Effector memory CD8-positive, alpha-beta T cell (primary cell): Measurements from ENCODE around the gene DNPH1.

Source experiments
- ATAC-seq: fragments of 150-1000 bp; cut with Tn5 transposase; replicated peaks from 2 replicates; pipeline ENCODE4 v1.10.0; 2021; ENCODE audit warnings: mild to moderate bottlenecking, moderate library complexity
- DNase-seq, 3 experiments: peaks; one replicate each; pipeline ENCODE4 v3.0.0; 2021
- H3K27ac Mint-ChIP-seq, 2 donors: one replicate each; pipeline ENCODE4 v1.8.0; 2022; ENCODE audit warnings: mild to moderate bottlenecking in 2 of 2, mixed read lengths in 2 of 2, moderate library complexity in 2 of 2
- H3K27me3 Mint-ChIP-seq, 2 donors: one replicate each; pipeline ENCODE4 v1.8.0; 2022; ENCODE audit warnings: mixed read lengths in 2 of 2
- H3K36me3 Mint-ChIP-seq: one replicate; pipeline ENCODE4 v1.8.0; 2022; ENCODE audit warnings: mild to moderate bottlenecking, moderate library complexity, mixed read lengths; ENCODE audit not compliant: insufficient read depth
- H3K4me1 Mint-ChIP-seq, 2 donors: one replicate each; pipeline ENCODE4 v1.8.0; 2022; ENCODE audit warnings: low read depth in 2 of 2, mixed read lengths in 2 of 2
- H3K4me3 Mint-ChIP-seq, 2 donors: one replicate each; pipeline ENCODE4 v1.8.0; 2022; ENCODE audit warnings: mild to moderate bottlenecking in 2 of 2, mixed read lengths in 2 of 2, moderate library complexity in 2 of 2
- H3K9me3 Mint-ChIP-seq, 2 donors: one replicate each; pipeline ENCODE4 v1.8.0; 2022; ENCODE audit warnings: mixed read lengths in 2 of 2

Gene DNPH1

DNA sequence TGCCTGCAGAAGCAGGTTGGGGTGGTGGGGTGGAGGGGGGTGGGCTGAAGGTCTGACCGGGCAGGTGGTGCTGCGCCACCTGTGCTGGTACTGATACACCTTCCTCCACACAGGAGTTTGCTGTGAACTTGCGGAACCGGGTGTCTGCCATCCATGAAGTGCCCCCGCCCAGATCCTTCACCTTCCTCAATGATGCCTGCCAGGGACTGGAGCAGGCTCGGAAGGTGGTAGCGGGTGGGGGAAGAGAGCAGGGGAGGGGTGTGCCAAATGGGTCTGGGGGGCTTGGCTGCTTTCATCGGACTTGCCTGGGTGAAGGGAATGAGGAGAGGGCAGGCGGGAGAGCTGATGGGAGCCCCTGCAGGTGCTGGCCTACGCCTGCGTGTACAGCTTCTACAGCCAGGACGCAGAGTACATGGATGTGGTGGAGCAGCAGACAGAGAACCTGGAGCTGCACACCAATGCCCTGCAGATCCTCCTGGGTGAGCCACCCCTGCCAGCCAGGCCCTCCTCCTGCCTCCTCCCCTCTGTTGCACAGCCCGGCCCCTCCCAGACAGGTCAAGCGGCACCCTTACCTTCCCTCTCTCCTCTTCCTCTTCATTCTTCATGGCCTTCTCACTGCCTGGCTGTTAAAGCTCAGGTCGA is 6.7 kb downstream of the DNPH1 start:
- Mint-ChIP-seq H3K9me3 (no peaks in the 10 kb centered on the region), H3K4me1 (peaks cover 15 to 23% of the 10 kb centered on the region in 2 donors), H3K27me3 (no peaks in the 10 kb centered on the region), H3K36me3 (peaks cover 31% of the 10 kb centered on the region), H3K4me3 (peak overlapping the region in 1 of 2 donors; percentile 3), H3K27ac (peak overlapping the region; percentile 97 to 99)
- no peak for DNase-seq
- ATAC-seq, result no peak

- ATAC-seq, result no peak
- H3K27me3 Mint-ChIP-seq, result no peaks in the 10 kb centered on the region
- DNase-seq, result no peak
- peaks cover 18 to 21% of the 10 kb centered on the region in 2 donors for H3K4me1 Mint-ChIP-seq
- H3K9me3 Mint-ChIP-seq, result no peaks in the 10 kb centered on the region
- H3K36me3 Mint-ChIP-seq, result peaks cover 24% of the 10 kb centered on the region
- H3K4me3 Mint-ChIP-seq, result no peak overlapping the region
- peak overlapping the region; percentile 97 to 99 for H3K27ac Mint-ChIP-seq
These were observed 8.0 kb downstream of the DNPH1 start for GRCh38 chr6:43221046-43221972.

DNA sequence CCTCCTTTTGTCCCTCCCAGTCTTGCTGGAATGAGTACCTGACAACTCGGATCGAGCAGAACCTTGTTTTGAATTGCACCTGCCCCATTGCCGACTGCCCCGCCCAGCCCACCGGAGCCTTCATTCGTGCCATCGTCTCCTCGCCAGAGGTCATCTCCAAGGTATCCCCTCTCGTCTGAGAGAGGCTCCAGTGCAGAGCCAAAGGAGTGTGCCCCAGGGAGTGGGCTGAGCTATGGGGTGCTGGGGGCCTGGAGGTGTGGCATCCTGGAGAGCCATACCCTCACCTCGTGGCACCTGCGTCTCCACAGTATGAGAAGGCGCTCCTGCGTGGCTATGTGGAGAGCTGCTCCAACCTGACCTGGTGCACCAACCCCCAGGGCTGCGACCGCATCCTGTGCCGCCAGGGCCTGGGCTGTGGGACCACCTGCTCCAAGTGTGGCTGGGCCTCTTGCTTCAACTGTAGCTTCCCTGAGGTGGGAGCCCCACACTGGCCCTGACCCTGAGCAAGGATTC is 8.8 kb downstream of the DNPH1 start:
- H3K9me3 Mint-ChIP-seq, result no peaks in the 10 kb centered on the region
- no peak overlapping the region for H3K4me3 Mint-ChIP-seq
- no peak for DNase-seq
- ATAC-seq, result no peak
- H3K4me1 Mint-ChIP-seq, result peaks cover 18 to 20% of the 10 kb centered on the region in 2 donors
- peaks cover 21% of the 10 kb centered on the region for H3K36me3 Mint-ChIP-seq
- H3K27me3 Mint-ChIP-seq, result no peaks in the 10 kb centered on the region
- peak overlapping the region; percentile 97 to 99 for H3K27ac Mint-ChIP-seq

- no peaks in the 10 kb centered on the region for H3K9me3 Mint-ChIP-seq
- ATAC-seq (no peak), DNase-seq (no peak)
- H3K27me3 Mint-ChIP-seq, result no peaks in the 10 kb centered on the region
- H3K36me3 Mint-ChIP-seq, result peaks cover 26% of the 10 kb centered on the region
- H3K4me3 Mint-ChIP-seq, result no peak overlapping the region
- peak overlapping the region; percentile 8 to 35 for H3K27ac Mint-ChIP-seq
- H3K4me1 Mint-ChIP-seq, result peaks cover 15 to 16% of the 10 kb centered on the region in 2 donors
These were observed 9.5 kb downstream of the DNPH1 start for GRCh38 chr6:43219814-43220213.

- Mint-ChIP-seq H3K27ac (peak overlapping the region; percentile 20 to 35), H3K9me3 (no peaks in the 10 kb centered on the region), H3K27me3 (no peaks in the 10 kb centered on the region), H3K36me3 (peaks cover 21% of the 10 kb centered on the region), H3K4me1 (peaks cover 9 to 10% of the 10 kb centered on the region in 2 donors), H3K4me3 (no peak overlapping the region)
- DNase-seq (no peak), ATAC-seq (no peak)
These were observed 10.2 kb downstream of the DNPH1 start for GRCh38 chr6:43219119-43219518.

- peaks cover 4 to 6% of the 10 kb centered on the region in 2 donors for H3K4me1 Mint-ChIP-seq
- no peaks in the 10 kb centered on the region for H3K9me3 Mint-ChIP-seq
- H3K27me3 Mint-ChIP-seq, result no peaks in the 10 kb centered on the region
- DNase-seq (no peak), ATAC-seq (no peak)
- peaks cover 11% of the 10 kb centered on the region for H3K36me3 Mint-ChIP-seq
- H3K4me3 Mint-ChIP-seq, result no peak overlapping the region
- H3K27ac Mint-ChIP-seq, result no peak overlapping the region
These were observed 11.9 kb downstream of the DNPH1 start for GRCh38 chr6:43217351-43217750.

DNA sequence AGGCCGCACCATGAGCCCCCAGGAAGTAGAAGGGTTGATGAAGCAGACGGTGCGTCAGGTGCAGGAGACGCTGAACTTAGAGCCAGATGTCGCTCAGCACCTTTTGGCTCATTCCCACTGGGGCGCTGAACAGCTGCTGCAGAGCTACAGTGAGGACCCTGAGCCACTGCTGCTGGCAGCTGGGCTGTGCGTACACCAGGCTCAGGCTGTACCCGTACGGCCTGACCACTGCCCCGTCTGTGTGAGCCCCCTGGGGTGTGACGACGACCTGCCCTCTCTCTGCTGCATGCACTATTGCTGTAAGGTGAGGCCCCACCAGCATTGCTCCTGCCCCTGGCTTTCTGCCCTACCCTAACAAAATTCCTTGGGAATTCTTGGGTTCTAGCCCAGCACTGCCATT is 13.1 kb downstream of the DNPH1 start:
- H3K27ac Mint-ChIP-seq, result no peak overlapping the region

GRCh38 chr6:43215066-43215465 is 14.2 kb downstream of the DNPH1 start:
- Mint-ChIP-seq H3K9me3 (no peaks in the 10 kb centered on the region), H3K4me3 (no peak overlapping the region), H3K27me3 (no peaks in the 10 kb centered on the region), H3K36me3 (peaks cover 8% of the 10 kb centered on the region), H3K27ac (no peak overlapping the region), H3K4me1 (peaks cover 0 to 4% of the 10 kb centered on the region in 2 donors)
- ATAC-seq, result no peak
- no peak for DNase-seq

More for the DNA sequence above, 13.1 kb downstream of the DNPH1 start:
- no peaks in the 10 kb centered on the region for H3K9me3 Mint-ChIP-seq
- H3K4me3 Mint-ChIP-seq, result no peak overlapping the region
- H3K27me3 Mint-ChIP-seq, result no peaks in the 10 kb centered on the region
- peaks cover 0 to 4% of the 10 kb centered on the region in 2 donors for H3K4me1 Mint-ChIP-seq
- DNase-seq (no peak), ATAC-seq (no peak)
- peaks cover 8% of the 10 kb centered on the region for H3K36me3 Mint-ChIP-seq

- Mint-ChIP-seq H3K4me1 (peaks cover 0 to 4% of the 10 kb centered on the region in 2 donors), H3K27ac (no peak overlapping the region), H3K4me3 (no peak overlapping the region), H3K27me3 (no peaks in the 10 kb centered on the region), H3K9me3 (no peaks in the 10 kb centered on the region), H3K36me3 (peaks cover 8% of the 10 kb centered on the region)
- ATAC-seq (no peak), DNase-seq (no peak)
These were observed 15.8 kb downstream of the DNPH1 start for GRCh38 chr6:43213431-43213830.

DNA sequence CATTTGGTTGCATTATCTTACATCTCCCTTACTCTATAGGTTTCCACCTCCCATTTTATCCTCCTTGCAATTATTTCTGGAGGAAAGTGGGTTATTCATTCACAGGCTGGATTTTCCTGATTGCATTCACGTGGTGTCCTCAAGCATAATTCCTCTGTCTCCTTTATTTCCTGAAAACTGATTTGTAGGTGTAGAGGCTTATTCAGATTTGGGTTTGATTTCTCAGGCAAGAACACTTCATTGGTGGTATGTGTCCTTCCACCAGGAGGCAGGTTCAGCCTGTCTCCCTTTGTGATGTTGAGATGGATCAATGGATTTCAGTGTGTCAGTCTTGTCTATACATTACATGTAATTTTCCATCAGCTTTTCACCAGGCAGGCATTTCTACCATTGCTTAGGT is 17.3 kb downstream of the DNPH1 start:
- ATAC-seq (no peak), DNase-seq (no peak)
- Mint-ChIP-seq H3K27me3 (no peaks in the 10 kb centered on the region), H3K4me1 (peaks cover 0 to 4% of the 10 kb centered on the region in 2 donors), H3K36me3 (peaks cover 8% of the 10 kb centered on the region), H3K4me3 (no peak overlapping the region), H3K9me3 (no peaks in the 10 kb centered on the region), H3K27ac (no peak overlapping the region)

- DNase-seq, result no peak
- no peaks in the 10 kb centered on the region for H3K4me1 Mint-ChIP-seq
- ATAC-seq, result no peak
- H3K36me3 Mint-ChIP-seq, result peaks cover 9% of the 10 kb centered on the region
- H3K27me3 Mint-ChIP-seq, result no peaks in the 10 kb centered on the region
- no peak overlapping the region for H3K27ac Mint-ChIP-seq
- H3K9me3 Mint-ChIP-seq, result no peaks in the 10 kb centered on the region
- no peak overlapping the region for H3K4me3 Mint-ChIP-seq
These were observed 22.0 kb downstream of the DNPH1 start for GRCh38 chr6:43207286-43207685.

GRCh38 chr6:43205849-43206248 is 23.4 kb downstream of the DNPH1 start:
- no peaks in the 10 kb centered on the region for H3K4me1 Mint-ChIP-seq
- ATAC-seq, result no peak

DNA sequence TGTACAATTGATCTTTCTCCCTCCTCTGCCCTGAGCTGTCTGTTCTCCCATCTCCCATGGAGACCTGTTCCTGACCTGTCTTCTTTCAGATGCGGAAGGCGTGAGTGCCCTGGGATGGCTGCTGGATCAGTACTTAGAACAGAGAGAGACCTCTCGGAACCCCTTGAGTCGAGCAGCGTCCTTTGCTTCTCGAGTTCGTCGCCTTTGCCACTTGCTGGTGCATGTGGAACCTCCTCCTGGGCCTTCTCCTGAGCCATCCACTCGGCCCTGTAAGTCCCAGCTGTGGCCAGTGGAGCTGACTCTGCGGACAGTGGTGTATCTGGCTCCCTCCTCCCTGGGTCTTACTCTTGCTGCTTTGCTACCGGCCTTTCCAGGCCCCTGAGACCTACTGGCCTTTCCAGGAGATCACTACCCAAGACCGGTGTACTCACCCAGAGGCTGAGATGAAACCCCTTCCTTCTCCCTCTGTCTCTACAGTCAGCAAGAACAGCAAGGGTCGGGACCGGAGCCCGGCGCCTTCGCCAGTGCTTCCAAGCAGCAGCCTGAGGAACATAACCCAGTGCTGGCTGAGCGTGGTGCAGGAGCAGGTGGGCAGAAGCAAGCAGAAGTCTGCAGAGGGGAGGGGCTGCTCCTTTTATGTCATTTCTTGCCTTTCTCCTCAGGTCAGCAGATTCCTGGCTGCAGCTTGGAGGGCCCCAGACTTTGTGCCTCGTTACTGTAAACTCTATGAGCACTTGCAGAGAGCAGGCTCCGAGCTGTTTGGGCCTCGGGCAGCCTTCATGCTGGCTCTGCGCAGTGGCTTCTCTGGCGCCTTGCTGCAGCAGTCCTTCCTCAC is 24.8 kb downstream of the DNPH1 start:
- H3K4me3 Mint-ChIP-seq, result no peak overlapping the region
- H3K4me1 Mint-ChIP-seq, result no peaks in the 10 kb centered on the region
- DNase-seq (no peak), ATAC-seq (no peak)
- H3K27me3 Mint-ChIP-seq, result no peaks in the 10 kb centered on the region
- H3K27ac Mint-ChIP-seq, result peak overlapping the region; percentile 9 to 26
- H3K36me3 Mint-ChIP-seq, result peaks cover 13% of the 10 kb centered on the region
- H3K9me3 Mint-ChIP-seq, result no peaks in the 10 kb centered on the region

More at GRCh38 chr6:43205849-43206248, 23.4 kb downstream of the DNPH1 start:
- peaks cover 12% of the 10 kb centered on the region for H3K36me3 Mint-ChIP-seq
- H3K27me3 Mint-ChIP-seq, result no peaks in the 10 kb centered on the region
- no peak overlapping the region for H3K27ac Mint-ChIP-seq
- no peak for DNase-seq
- H3K4me3 Mint-ChIP-seq, result no peak overlapping the region
- no peaks in the 10 kb centered on the region for H3K9me3 Mint-ChIP-seq
